MG63 (cell line): ENCODE measurements around the gene ARHGAP35. TPM values are rescaled to one million over a fixed set of nuclear protein-coding genes. Genes with fewer than 3 reads are reported as not detected.
"Not testable (repeated sequence)": the region's sequence is repeated elsewhere in the genome, so short reads cannot be mapped to it uniquely, and the experiment has no call there.

Experiments used
- DNase-seq: peaks from one replicate; pipeline ENCODE4 v3.0.0-alpha.2; 2020
- H3K27me3 ChIP-seq: fragments of 250-450 bp; sonication (Bioruptor Pico); 2 replicates; pipeline ENCODE4 v1.5.1; 2020; ENCODE audit warnings: mild to moderate bottlenecking, moderate library complexity
- H3K36me3 ChIP-seq: fragments of 250-450 bp; sonication (Bioruptor Pico); 2 replicates; pipeline ENCODE4 v1.5.1; 2020; ENCODE audit warnings: mild to moderate bottlenecking, moderate library complexity
- H3K4me3 ChIP-seq: fragments of 250-450 bp; sonication (Bioruptor Pico); 2 replicates; pipeline ENCODE4 v1.5.1; 2020; ENCODE audit warnings: mild to moderate bottlenecking, moderate library complexity
- H3K9me3 ChIP-seq: fragments of 250-450 bp; sonication (Bioruptor Pico); 2 replicates; pipeline ENCODE4 v1.5.1; 2020; ENCODE audit warnings: mild to moderate bottlenecking, moderate library complexity
- total RNA-seq: library from RNA; depleted of rRNA; stranded (reverse); fragments of >200 nt; shearing (Covaris generic); gene quantifications from 2 replicates; pipeline ENCODE4 v1.2.3, GENCODE V29; 2014; ENCODE audit warnings: low replicate concordance

ARHGAP35 gene
- total RNA-seq, 1 experiment from 2014 or later = 14.7 TPM

DNA sequence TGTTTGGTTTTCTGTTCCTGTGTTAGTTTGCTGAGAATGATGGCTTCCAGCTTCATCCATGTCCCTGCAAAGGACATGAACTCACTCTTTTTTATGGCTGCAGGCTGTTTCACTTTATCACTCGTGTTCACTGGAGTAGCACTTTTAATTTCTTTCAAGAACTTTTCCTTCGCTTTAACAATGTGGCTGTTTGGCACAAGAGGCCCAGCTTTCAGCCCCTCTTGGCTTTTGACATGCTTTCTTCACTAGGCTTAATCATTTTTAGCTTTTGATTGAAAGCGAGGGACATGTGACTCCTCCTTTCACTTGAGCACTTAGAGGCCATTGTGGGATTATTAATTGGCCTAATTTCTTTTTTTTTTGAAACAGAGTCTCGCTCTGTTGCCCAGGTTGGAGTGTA is 22.0 kb downstream of the ARHGAP35 start:
- H3K27me3 ChIP-seq = not testable (repeated sequence)

DNA sequence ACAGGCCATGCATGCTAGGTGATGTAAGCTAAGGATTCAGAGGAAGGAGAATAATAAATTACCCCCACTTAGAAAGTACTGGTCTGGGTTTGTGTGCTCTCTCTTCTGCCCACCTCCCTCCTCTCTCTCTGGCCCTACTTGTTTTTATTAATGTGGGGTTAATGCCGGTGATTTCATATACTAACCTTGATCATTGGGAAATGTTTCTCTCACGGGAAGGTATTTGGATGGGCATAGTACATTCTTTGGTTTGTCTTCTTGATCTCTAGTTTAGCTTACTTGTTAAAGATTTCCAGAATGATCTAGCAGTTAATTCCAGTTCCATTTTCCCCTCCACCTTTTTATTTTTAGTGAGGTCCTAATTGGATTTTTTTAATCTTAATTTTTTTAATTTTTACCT is 24.6 kb downstream of the ARHGAP35 start:
- Histone ChIP-seq H3K4me3 (no peak overlapping the region), H3K9me3 (no peaks in the 10 kb centered on the region), H3K27me3 (no peaks in the 10 kb centered on the region), H3K36me3 (peaks cover 9% of the 10 kb centered on the region)
- no peak for DNase-seq

More for the DNA sequence above, 22.0 kb downstream of the ARHGAP35 start:
- H3K9me3 ChIP-seq, H3K4me3 ChIP-seq, DNase-seq: not testable (repeated sequence)
- H3K36me3 ChIP-seq = peaks cover 12% of the 10 kb centered on the region

DNA sequence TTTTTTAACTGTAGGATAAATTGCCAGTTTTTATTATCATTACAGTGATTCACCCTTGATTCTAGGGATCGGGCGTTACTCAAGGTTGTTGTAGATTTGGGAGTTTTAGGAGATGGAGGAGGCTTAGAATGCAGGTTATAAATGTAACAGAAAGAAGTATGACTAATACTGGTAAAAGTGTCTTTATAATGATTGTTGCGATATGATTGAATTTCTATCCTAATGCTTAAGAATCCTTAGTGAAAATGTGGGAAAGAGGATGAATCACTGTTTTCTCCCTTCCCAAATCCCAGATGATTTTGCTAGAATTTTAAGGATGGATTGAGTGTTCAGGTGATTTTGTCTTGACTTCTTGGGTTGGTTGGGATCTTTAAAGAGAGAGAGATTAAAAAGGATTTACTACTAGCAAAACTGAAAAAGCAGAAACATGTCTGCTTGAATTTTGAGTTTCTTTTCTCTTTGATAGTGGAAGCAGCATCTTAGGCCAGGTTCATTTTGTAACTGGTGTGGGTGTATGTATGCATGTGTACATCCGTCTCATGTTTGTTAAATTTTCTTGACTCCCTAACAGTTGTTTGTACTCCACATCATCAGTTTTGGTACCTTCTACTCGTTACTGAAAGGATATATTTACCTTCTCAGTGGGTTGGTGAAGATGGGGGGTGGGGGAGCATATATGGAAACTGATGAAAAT is 25.9 kb downstream of the ARHGAP35 start:
- Histone ChIP-seq H3K9me3 (no peaks in the 10 kb centered on the region), H3K4me3 (no peak overlapping the region), H3K27me3 (no peaks in the 10 kb centered on the region), H3K36me3 (peaks cover 6% of the 10 kb centered on the region; the same call in 1 of the 2 replicates)
- no peak for DNase-seq

DNA sequence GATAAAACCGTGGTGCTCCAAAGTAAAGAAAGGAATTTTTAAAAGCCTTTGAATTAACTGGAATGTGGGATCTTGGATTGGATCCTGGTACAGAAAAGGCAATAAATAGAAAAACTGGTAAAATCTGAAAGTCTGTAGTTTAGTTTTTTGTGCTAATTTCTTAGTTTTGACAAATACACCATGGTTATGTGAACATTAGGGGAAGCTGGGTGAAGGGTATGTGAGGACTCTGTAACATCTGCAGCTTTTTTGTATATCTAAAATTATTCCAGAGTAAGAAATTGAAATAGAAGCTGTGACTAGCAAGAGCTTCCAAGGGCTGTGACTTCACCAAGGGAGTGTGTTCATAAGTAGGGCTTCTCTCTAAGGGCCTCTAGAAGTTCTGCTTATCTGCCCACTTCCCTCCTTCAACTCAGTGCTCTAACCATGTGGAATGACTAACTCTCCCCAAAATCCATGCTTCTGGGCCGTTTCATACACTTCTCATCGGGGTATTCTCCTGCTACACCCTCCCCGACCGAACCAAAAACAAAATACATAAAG is 26.5 kb downstream of the ARHGAP35 start:
- Histone ChIP-seq H3K4me3 (no peak overlapping the region), H3K9me3 (no peaks in the 10 kb centered on the region), H3K27me3 (no peaks in the 10 kb centered on the region), H3K36me3 (peaks cover 6% of the 10 kb centered on the region; the same call in 1 of the 2 replicates)
- DNase-seq = no peak

DNA sequence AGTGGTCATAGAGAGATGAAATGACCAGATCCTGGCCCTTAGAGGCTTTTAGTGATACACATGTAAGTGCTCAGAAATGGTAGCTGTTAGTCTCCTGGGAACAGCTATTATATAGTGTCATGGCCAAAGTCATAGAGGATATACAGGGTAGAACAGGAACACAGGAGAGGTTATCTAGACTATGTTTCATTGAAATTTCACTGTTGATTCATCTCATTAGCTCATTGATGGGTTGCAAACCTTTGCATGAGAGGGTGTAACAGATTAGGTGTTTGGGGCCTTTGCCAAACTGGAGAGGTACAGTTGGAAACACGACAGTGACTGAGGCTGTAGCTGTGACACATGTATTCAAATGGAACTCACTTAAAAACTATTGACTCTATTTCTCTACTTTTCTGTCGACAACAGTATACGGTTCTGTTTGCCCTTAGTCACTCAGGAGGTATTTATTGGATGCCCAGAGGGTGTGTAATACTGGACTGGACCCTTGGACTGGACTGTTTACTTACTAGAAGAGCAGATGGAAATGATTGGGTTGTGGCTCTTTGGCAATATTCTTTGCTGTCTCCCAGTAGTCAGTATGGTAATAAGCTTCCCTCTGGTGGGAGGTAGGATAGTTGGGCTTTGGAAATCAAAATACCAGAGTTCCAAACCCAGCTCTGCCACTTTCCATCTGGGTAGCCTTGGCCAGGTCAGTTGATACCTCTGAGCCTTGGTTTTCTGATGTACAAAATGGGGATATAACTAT is 29.8 kb downstream of the ARHGAP35 start:
- DNase-seq = peak; percentile 69
- Histone ChIP-seq H3K9me3 (no peaks in the 10 kb centered on the region), H3K36me3 (peaks cover 13% of the 10 kb centered on the region), H3K27me3 (no peaks in the 10 kb centered on the region), H3K4me3 (no peak overlapping the region)

DNA sequence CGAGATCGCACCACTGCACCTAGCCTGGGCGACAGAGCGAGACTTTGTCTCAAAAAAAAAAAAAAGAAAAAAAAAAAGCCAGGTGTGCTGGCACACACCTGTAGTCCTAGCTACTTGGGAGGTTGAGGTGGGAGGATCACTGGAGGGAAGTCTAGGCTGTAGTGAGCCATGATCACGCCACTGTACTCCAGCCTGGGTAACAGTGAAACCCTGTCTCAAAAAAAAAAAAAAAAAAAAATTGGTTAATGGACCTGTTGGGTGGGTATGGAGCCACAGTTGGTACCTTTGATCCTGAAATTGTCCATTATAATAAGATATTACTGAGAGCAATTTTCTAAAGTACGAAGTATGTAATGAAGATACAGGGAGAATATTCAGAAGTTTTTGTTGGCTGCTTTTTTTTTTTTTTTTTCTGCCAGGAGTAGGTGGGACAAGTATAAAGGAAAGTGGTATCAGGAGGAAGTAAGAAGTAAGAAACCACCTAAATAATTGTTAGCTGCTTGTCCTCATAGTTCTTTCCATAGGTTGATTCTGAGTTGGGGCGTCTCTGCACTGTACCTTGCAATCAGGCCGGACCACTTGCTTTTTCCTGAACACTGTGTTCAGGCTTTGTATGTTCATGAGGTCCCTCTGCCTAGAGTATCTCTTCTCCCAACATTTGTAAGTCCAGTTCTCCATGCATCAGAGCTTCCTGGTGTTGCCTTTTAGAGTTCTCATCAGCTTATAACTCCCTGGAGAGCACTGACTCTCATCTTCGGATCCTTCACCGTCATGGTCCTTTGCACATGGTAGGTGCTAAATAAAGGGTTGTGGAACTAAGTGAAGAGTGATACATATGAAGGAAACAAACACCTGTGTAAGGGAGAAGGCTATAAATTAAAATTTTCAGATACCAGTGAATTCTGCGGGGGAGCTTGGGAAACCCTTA is 31.7 kb downstream of the ARHGAP35 start:
- Histone ChIP-seq H3K9me3 (no peaks in the 10 kb centered on the region), H3K36me3 (peaks cover 10% of the 10 kb centered on the region), H3K27me3 (no peaks in the 10 kb centered on the region), H3K4me3 (no peak overlapping the region)
- no peak for DNase-seq

DNA sequence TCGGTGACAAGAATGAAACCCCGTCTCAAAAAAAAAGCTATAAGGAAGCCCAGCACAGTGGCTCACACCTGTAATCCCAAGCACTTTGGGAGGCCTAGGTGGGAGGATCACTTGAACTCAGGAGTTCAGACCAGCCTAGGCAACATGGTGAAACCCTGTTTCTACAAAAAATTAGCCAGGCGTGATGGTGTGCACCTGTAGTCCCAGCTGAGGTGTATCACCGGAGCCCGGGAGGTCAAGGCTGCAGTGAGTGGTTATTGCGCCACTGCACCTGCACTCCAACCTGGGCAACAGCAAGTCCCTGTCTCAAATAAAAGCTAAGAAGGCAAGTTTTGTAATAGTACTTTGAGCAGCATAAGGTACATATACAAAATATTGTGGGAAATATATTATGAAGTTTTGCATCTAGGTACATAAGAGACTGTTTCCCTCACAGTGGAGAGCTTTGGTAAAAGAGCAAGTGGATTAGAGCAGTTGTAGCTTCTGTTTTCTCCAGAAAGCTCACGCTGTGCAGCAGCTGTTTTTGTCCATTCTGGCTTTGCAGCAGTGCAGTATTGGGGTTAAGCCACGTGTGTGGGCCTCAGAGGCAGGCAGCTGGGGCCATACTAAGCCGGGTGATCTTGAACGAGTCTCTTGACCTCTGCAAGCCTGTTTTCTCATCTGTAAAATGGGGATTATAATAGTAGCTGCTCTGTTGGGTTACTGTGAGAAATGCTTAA is 35.4 kb downstream of the ARHGAP35 start:
- Histone ChIP-seq H3K36me3 (peaks cover 12% of the 10 kb centered on the region), H3K4me3 (no peak overlapping the region), H3K27me3 (no peaks in the 10 kb centered on the region), H3K9me3 (no peaks in the 10 kb centered on the region)
- no peak for DNase-seq

DNA sequence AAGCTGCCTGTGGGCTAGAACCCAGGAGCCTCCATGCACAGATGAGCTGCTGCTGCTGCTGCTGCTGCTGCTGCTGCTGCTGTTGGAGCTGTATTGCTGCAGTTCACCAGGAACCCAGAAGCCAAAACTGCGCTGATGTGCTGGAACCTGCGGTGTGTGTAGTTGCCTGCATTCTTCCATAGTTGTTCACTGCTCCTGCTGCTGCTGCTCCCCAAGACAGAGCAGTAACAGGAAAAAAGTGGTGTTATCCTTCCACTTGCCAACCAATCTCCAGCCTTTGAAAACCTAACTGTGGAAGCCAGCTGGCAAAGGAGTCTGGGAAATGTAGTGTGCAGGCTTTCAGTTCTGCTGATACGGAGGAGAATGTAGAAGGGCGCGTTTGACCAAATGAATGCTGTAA is 37.9 kb downstream of the ARHGAP35 start:
- Histone ChIP-seq H3K9me3 (no peaks in the 10 kb centered on the region), H3K27me3 (no peaks in the 10 kb centered on the region), H3K4me3 (no peak overlapping the region), H3K36me3 (peaks cover 3% of the 10 kb centered on the region; the same call in 1 of the 2 replicates)
- peak; percentile 57 for DNase-seq

DNA sequence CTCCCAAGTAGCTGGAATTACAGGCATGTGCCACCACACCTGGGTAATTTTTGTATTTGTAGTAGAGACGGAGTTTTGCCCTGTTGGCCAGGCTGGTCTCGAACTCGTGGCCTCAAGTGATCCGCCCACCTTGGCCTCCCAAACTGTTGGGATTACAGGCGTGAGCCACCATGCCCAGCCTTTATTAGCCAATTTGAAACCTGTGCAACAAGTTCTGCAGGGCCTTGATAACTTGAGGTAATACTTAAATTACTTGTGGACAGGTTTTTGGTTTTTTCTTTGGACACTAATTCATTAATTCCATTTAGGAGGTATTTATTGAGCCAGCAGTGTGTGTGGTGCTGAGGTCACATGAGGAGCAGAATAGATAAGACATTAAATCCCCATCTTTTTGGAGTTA is 39.5 kb downstream of the ARHGAP35 start:
- Histone ChIP-seq H3K36me3 (peaks cover 8% of the 10 kb centered on the region; the same call in 1 of the 2 replicates), H3K4me3 (no peak overlapping the region), H3K9me3 (no peaks in the 10 kb centered on the region), H3K27me3 (no peaks in the 10 kb centered on the region)
- no peak for DNase-seq

DNA sequence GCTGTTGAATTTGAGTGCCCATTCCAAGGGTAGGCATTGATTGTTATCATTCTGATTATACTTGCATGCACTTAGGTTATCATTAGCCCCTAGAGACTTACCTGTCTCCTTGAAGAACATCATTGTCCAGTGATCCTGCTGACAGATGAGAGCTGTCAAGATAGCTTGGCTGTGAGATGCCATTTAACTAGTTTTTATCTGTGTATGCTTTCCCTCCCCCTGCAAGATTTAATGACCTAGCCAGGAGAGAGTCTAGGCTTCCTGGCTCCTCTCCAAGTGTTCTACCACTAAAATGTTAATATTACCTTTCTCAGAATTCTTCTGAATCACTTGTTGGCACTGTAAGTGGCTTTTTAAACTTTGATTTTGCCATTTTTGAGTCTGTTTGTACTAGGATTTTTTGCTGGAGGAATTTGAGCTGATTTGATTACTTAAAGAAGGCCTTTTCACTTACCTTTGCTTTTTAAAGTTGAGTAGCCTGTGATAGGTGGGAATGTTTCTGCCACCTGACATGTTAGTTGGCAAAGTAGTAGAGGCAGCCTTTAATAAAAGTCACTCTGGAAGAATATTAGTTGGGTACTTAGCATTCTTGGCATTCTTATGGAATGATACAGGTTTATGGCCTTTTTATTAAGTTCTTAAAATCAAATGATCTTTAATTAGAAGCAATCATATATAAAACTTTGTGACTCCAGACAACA is 41.1 kb downstream of the ARHGAP35 start:
- H3K27me3 ChIP-seq = no peaks in the 10 kb centered on the region
- peak; percentile 20 for DNase-seq
- no peaks in the 10 kb centered on the region for H3K9me3 ChIP-seq
- no peak overlapping the region for H3K4me3 ChIP-seq
- H3K36me3 ChIP-seq = peaks cover 11% of the 10 kb centered on the region

DNA sequence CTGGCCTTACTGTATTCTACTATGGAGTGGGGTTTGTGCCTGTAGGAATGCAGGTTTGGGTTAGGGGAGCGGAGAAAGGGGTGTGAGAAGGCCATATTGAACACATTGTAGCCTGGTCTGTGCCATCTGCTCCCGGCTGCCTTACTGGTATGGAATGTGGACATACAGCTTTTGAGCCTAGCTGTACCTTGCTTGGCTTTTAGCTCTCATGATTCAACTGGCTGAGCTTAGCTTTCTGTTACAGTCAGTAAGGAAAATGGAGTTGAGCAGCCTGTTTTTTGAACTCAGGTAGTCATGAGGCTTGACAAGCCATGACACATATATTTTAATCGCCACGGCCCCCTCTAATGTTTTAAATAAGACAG is 41.6 kb downstream of the ARHGAP35 start:
- no peaks in the 10 kb centered on the region for H3K9me3 ChIP-seq
- peaks cover 11% of the 10 kb centered on the region for H3K36me3 ChIP-seq
- H3K4me3 ChIP-seq = no peak overlapping the region
- DNase-seq = peak; percentile 47
- H3K27me3 ChIP-seq = no peaks in the 10 kb centered on the region

DNA sequence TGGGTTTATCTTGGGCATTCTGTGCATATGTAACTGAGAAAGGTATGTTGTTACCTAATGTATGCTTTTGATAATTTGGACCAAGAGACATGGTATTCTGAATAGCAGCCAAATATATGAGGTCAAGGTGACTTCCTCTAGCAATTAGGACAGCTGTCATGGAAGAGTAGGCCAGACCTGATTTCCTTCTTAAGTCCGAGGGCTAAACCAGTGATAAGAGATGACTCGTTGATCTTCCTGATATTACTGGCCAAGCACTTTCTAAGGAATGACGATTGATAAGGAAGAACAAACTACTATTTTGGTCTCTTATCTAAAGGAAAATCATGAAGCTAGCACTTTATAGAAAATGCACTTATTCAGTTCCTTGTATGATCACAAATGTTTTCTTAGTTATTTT is 42.7 kb downstream of the ARHGAP35 start:
- no peaks in the 10 kb centered on the region for H3K27me3 ChIP-seq
- DNase-seq = no peak
- peaks cover 11% of the 10 kb centered on the region for H3K36me3 ChIP-seq

DNA sequence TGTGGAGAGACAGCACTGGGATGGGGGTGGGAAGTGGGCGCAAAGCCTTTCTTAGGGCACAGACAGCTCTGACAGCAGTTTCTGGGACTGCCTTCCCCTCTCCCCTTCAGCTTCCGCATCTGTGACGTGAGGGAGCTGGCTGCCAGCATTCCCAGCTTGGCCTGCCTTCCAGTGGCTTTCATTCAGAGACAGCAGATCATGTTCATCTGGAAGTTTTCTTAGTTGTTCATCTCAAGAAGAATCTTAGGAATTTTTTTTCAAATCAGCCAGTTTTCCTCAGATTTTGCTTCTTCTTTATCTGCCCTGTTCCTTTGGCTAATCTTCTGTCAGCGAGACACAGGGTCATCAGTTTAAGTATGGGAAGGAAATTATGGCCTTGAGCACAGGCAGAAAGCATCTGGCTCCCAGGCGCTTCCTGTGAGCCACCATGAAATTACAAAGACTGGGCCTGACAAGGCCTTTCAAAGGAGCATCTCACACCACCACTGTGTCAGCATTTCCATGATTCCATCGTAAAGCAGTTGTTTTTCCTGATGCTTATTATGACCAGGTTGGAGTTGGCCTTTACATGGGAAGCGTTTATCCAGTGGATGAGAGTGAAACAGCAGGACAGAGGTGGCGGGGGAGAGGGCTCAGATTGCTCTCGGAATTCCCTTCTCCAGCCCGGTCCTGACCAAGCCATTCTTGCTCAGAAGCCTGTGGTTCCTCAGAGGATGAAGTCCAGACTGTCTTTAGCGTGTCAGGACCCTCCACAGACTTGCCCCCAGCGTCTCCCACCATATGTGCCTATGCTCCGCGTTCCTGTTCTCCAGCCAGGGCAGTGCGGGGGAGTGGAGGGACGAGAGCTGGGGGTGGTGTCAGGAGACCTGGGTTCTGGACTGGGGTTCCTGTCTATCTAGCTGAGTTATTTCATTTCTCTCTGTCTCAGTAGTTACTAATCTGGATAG is 43.6 kb downstream of the ARHGAP35 start:
- Histone ChIP-seq H3K36me3 (peaks cover 7% of the 10 kb centered on the region), H3K4me3 (no peak overlapping the region), H3K27me3 (no peaks in the 10 kb centered on the region), H3K9me3 (no peaks in the 10 kb centered on the region)
- peak; percentile 22 for DNase-seq

More for the DNA sequence above, 42.7 kb downstream of the ARHGAP35 start:
- Histone ChIP-seq H3K4me3 (no peak overlapping the region), H3K9me3 (no peaks in the 10 kb centered on the region)

DNA sequence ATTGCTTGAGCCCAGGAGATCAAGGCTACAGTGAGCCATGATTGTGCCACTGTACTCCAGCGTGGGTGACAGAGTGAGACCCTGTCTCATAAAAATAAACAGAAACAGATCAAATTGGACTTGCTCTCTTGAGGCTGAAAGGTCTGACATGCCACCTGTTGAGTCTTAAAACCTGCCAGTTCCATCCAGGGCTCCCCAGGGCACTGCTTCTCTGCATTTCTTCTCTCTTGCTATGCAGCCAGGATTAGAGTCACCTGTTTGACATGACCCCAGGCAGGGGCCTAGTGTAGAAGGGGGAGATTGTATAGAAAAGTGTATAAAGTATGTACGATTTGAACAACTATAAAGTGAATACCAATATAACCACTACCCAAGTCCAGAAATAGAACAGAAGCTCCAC is 45.4 kb downstream of the ARHGAP35 start:
- Histone ChIP-seq H3K27me3 (no peaks in the 10 kb centered on the region), H3K36me3 (peaks cover 7% of the 10 kb centered on the region), H3K9me3 (no peaks in the 10 kb centered on the region), H3K4me3 (no peak overlapping the region)
- no peak for DNase-seq

DNA sequence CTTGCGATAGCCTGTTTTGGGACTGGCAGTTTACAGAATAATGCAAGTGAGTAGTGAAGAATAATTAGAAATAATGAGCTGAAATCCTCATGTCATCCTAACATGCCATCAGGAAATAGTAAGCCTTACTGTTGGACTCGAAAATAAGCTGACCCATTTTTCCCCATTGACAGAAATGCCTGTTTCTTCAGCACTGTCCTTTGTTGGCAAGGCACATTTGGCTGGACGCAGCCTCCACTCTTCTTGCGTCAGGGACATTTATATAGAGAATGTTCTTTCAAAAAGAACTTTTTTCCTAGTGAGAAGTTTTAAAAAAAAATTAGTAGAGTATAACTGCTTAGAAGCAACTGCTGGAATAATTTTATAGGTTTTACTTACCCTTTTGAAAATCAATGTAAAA is 47.1 kb downstream of the ARHGAP35 start:
- Histone ChIP-seq H3K4me3 (no peak overlapping the region), H3K27me3 (no peaks in the 10 kb centered on the region), H3K9me3 (no peaks in the 10 kb centered on the region), H3K36me3 (peaks cover 7% of the 10 kb centered on the region)
- DNase-seq = no peak
